Measurements from ENCODE around the gene PRKCA.

DNA sequence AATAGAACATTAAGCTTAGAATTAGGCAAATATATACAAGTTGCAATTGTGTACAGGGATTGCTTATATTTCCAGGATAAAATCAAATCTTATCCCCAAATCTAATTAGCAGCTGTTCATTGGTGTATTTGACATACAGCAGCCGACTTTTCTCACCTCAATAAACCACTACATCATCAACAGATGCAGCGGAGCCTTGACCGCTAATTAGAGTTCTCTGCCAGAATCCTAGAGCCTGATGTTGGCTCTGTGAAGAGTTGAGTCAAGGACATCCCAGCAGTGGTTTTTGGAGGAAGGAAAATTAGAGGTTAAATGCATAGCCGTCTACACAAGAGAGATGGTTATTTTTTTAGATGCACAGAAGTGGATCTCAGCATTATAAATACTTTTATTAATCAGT, 310.6 kb downstream of the PRKCA start:
- TF ChIP-seq, protein P1, sequence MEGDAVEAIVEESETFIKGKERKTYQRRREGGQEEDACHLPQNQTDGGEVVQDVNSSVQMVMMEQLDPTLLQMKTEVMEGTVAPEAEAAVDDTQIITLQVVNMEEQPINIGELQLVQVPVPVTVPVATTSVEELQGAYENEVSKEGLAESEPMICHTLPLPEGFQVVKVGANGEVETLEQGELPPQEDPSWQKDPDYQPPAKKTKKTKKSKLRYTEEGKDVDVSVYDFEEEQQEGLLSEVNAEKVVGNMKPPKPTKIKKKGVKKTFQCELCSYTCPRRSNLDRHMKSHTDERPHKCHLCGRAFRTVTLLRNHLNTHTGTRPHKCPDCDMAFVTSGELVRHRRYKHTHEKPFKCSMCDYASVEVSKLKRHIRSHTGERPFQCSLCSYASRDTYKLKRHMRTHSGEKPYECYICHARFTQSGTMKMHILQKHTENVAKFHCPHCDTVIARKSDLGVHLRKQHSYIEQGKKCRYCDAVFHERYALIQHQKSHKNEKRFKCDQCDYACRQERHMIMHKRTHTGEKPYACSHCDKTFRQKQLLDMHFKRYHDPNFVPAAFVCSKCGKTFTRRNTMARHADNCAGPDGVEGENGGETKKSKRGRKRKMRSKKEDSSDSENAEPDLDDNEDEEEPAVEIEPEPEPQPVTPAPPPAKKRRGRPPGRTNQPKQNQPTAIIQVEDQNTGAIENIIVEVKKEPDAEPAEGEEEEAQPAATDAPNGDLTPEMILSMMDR (IDR thresholded peaks at IDR 0.05) = no peak
- TF ChIP-seq POLR2AphosphoS5 (IDR thresholded peaks at IDR 0.05) = no peak
- TF ChIP-seq POLR2A (IDR thresholded peaks at IDR 0.05) = no peak
